ENCODE measurements around the gene KLHDC4. TPM values are rescaled to one million over a fixed set of nuclear protein-coding genes. Genes with fewer than 3 reads are reported as not detected.

Gene KLHDC4
- total and polyA plus RNA-seq, 9 of the 15 experiments (the other 6 are each of a cell fraction or from before 2014, with no cell fraction given): 1.3 to 68.1 (median 32.8) TPM

DNA sequence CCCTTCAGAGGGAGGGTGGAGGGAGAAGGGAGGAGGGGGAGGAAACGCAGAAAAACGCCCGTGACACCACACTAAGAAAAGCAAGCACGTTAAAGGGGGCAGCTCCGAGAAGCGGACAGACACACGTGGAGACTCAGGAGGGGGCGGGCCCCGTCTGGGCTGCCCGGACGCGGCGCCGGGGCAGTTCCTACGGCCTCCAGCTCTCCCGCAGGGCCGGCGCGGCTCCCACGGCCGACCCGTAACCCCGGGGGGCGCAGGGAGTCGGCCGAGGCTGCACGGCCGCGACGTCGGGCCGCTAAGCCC is 362 bp downstream of the KLHDC4 start:
- DNase-seq (ENCODE audit: extremely low read depth in 1 of 4, low spot score in 3 of 4): peak; percentile 40 to 82 (median 65)
- Histone ChIP-seq H3K9ac (ENCODE audit: insufficient read depth in 1 of 2, low read depth in 2 of 2, low read length in 2 of 2) (peak overlapping the region; percentile 76 to 97), H3K9me3 (replicated peaks; ENCODE audit: control insufficient read depth, insufficient read depth, low read depth, low read length) (no peaks in the 10 kb centered on the region), H3K9me1 (ENCODE audit: control insufficient read depth, insufficient read depth, low read length) (no peaks in the 10 kb centered on the region), H3K36me3 (ENCODE audit: control insufficient read depth, insufficient read depth, low read length) (peaks cover 38% of the 10 kb centered on the region; the same call in 2 of the 3 replicates), H3K4me1 (replicated peaks in 1 of 2; ENCODE audit: control insufficient read depth in 2 of 2, insufficient read depth in 2 of 2, low read length in 2 of 2) (peaks cover 5 to 25% of the 10 kb centered on the region in 2 experiments; a peak in 4 of 5 replicates), H3K27me3 (ENCODE audit: control insufficient read depth in 2 of 2, insufficient read depth in 2 of 2, low read length in 2 of 2) (no peaks in the 10 kb centered on the region), H3K4me3 (peak overlapping the region; percentile 94), H2AFZ (ENCODE audit: low read depth, low read length) (peak overlapping the region; percentile 87), H4K20me1 (replicated peaks; ENCODE audit: control insufficient read depth, insufficient read depth, low read length) (no peaks in the 10 kb centered on the region), H3K79me2 (ENCODE audit: control insufficient read depth, insufficient read depth, low read length) (peaks cover 41% of the 10 kb centered on the region), H3K4me2 (ENCODE audit: insufficient read depth, low read length) (peak overlapping the region; percentile 90), H3K27ac (ENCODE audit: extremely low read depth, low read depth, low read length) (peak overlapping the region; percentile 83)
- FAIRE-seq: no peak
- CTCF ChIA-PET (ENCODE audit: low intra/inter-chr PET ratio): no interaction called here
- TSS peak; percentile 73 for BruUV-seq (replicated peaks)
- 2% methylated on average over 23 of the region's 32 CpGs for WGBS (ENCODE audit: insufficient coverage, low coverage, missing lambda C conversion rate)
- in situ Hi-C loops (cut with MboI) (no loop called here), intact Hi-C loops (cut with micrococcal nuclease) (no loop called here)
- ATAC-seq: peak; percentile 57
- POLR2A ChIA-PET: interaction anchor here (0.5 to 1.7 kb wide), 9 partner anchors 16 to 104 kb away, joined by 3 to 6 read pairs (median 4); partner anchors contain the start of gene SLC7A5
- TF ChIP-seq TBL1XR1 (IDR thresholded peaks at IDR 0.05; ENCODE audit: low read length in 2 of 2) (0 out of 4 replicates have a peak, but pooled peaks of 1 of the 2 experiments have one; percentile 19), VEZF1 (CRISPR knock-in tag; IDR thresholded peaks at IDR 0.05) (0 out of 2 replicates have a peak, but pooled peaks have one; percentile 2), PYGO2 (tag; IDR thresholded peaks at IDR 0.05) (no peak), KLF13 (tag; IDR thresholded peaks at IDR 0.05; ENCODE audit: borderline replicate concordance, low read depth) (peak; percentile 70; the same call in 1 of the 2 replicates), TGIF2 (CRISPR knock-in tag; IDR thresholded peaks at IDR 0.05) (peak; percentile 47; the same call in 1 of the 2 replicates), SIN3A (IDR thresholded peaks at IDR 0.05; ENCODE audit: borderline replicate concordance in 2 of 2, control insufficient read depth in 1 of 2, low read depth in 2 of 2, low read length in 2 of 2) (peak in 1 of 2 experiments; percentile 70; a peak in 1 of 4 replicates), TEAD4 (IDR thresholded peaks at IDR 0.05; ENCODE audit: low read length) (no peak), TEAD4 (CRISPR knock-in tag; IDR thresholded peaks at IDR 0.05; ENCODE audit: borderline replicate concordance) (no peak), ZBTB1 (CRISPR knock-in tag; IDR thresholded peaks at IDR 0.05; ENCODE audit: borderline replicate concordance, low read depth) (peak; percentile 35; the same call in 1 of the 2 replicates), KAT8 (IDR thresholded peaks at IDR 0.05; ENCODE audit: low read depth) (no peak), MXI1 (IDR thresholded peaks at IDR 0.05; ENCODE audit: low read depth, low read length) (peak; percentile 60)
- TF ChIP-seq, protein P1, sequence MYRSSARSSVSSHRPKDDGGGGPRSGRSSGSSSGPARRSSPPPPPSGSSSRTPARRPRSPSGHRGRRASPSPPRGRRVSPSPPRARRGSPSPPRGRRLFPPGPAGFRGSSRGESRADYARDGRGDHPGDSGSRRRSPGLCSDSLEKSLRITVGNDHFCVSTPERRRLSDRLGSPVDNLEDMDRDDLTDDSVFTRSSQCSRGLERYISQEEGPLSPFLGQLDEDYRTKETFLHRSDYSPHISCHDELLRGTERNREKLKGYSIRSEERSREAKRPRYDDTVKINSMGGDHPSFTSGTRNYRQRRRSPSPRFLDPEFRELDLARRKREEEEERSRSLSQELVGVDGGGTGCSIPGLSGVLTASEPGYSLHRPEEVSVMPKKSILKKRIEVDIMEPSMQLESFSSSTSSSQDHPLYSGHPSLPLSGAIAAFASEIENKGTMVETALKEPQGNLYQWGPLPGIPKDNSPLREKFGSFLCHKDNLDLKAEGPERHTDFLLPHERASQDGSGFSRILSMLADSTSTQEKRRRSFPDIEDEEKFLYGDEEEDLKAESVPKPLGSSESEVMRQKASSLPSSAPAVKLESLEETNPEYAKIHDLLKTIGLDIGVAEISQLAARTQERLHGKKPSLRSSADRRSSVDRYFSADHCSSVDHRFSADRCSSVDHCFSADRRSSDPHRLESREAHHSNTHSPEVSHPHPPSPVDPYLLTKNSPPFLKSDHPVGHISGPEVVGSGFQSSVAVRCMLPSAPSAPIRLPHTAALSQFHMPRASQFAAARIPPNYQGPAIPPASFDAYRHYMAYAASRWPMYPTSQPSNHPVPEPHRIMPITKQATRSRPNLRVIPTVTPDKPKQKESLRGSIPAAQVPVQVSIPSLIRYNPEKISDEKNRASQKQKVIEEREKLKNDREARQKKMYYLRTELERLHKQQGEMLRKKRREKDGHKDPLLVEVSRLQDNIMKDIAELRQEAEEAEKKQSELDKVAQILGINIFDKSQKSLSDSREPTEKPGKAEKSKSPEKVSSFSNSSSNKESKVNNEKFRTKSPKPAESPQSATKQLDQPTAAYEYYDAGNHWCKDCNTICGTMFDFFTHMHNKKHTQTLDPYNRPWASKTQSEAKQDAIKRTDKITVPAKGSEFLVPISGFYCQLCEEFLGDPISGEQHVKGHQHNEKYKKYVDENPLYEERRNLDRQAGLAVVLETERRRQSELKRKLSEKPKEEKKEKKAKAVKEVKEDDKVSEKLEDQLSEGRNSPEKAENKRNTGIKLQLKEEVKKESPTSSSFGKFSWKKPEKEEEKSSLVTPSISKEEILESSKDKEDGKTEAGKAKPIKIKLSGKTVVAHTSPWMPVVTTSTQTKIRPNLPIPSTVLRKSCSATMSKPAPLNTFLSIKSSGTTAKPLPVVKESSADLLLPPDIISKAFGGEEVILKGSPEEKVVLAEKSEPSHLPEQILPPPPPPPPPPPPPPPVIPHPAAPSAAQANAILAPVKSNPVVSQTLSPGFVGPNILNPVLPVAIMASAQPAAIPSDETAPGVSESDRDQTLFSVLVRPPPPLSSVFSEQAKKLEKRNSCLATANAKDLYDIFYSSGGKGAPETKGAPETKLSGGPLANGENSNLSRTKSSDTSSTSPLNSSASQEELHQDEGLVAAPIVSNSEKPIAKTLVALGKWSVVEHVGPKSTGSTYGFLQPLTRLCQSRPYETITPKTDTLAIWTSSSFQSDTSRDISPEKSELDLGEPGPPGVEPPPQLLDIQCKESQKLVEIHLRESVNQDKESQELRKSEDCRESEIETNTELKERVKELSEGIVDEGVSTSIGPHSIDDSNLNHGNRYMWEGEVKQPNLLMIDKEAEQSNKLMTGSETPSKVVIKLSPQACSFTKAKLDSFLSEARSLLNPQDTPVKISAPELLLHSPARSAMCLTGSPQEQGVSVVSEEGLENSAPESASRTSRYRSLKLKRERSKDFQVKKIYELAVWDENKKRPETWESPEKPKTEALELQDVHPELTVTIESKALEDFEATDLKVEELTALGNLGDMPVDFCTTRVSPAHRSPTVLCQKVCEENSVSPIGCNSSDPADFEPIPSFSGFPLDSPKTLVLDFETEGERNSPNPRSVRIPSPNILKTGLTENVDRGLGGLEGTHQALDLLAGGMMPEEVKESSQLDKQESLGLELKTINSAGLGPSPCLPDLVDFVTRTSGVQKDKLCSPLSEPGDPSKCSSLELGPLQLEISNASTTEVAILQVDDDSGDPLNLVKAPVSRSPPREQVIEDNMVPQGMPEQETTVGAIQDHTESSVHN (IDR thresholded peaks at IDR 0.05; ENCODE audit: borderline replicate concordance in 1 of 2, low read depth in 1 of 2): no peak
